Lower leg skin (tissue), 4 donors: ENCODE measurements around the gene MC2R. TPM values are rescaled to one million over a fixed set of nuclear protein-coding genes. Genes with fewer than 3 reads are reported as not detected.
"Not testable (repeated sequence)": the region's sequence is repeated elsewhere in the genome, so short reads cannot be mapped to it uniquely, and the experiment has no call there.

Experiments
- DNase-seq, 2 donors: peaks; one replicate each; pipeline ENCODE4 v3.0.0-alpha.2; 2019; ENCODE audit warnings: low spot score in 2 of 2
- H3K4me3 ChIP-seq: fragments of 200-600 bp; sonication (generic); 2 replicates; pipeline ENCODE4 v1.5.1; 2017; ENCODE audit warnings: mild to moderate bottlenecking, low read depth; ENCODE audit not compliant: poor library complexity, severe bottlenecking
- CTCF ChIP-seq, 3 donors: fragments of 450-650 bp; IDR thresholded peaks; one replicate each; pipeline ENCODE4 v1.5.1; 2016; ENCODE audit warnings: antibody characterized with exemption in 3 of 3, mild to moderate bottlenecking in 3 of 3, moderate library complexity in 2 of 3
- POLR2A ChIP-seq, 2 donors: fragments of 450-650 bp; IDR thresholded peaks; one replicate each; pipeline ENCODE4 v1.6.1; 2016 to 2017; ENCODE audit warnings: antibody characterized with exemption in 2 of 2, mild to moderate bottlenecking in 1 of 2, moderate library complexity in 1 of 2
- WGBS, 2 donors: methylation state at CpG; one replicate each; pipeline ENCODE4 v1.1.5; 2018; 5-methylcytosine and 5-hydroxymethylcytosine counted together
- intact Hi-C: fragments of 100-400 bp; cut with DNase I; formaldehyde crosslinking; loops from one replicate; pipeline ENCODE4 v1.15.0; 2023; ENCODE audit warnings: low total_unique reads
- total RNA-seq, 4 donors: library from RNA; depleted of rRNA; stranded (reverse); fragments of >200 nt; gene quantifications; one replicate each; pipeline ENCODE4 v1.1.0, GENCODE V29; 2016

The MC2R gene
- total RNA-seq, 4 donors from 2014 or later: not detected

DNA sequence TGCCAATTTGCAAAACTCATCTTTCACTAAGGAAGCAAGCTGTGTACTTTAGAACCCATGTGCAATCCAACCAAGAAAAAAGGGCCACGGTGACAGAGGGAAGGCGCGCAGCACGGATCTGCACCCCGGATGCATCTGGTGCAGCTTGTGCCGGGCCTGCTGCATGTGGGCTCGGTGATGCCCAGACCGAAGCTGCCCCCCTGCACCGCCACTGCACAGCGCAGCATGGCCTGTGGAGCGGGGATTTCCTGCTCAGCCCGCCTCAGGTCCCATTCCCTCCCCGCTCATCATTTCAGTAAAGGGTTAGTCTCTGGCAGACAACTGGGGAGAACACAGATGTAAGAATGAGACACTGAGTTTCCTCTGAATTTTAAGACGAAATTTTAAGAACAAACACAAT is 43.0 kb downstream of the MC2R start:
- TF ChIP-seq POLR2A (IDR thresholded peaks at IDR 0.05) (no peak), CTCF (IDR thresholded peaks at IDR 0.05) (no peak)
- no peak for DNase-seq
- intact Hi-C loops: no loop called here
- H3K4me3 ChIP-seq: no peak overlapping the region
- WGBS, 2 donors: 79 to 81% methylated on average over 14 of the region's 14 CpGs

DNA sequence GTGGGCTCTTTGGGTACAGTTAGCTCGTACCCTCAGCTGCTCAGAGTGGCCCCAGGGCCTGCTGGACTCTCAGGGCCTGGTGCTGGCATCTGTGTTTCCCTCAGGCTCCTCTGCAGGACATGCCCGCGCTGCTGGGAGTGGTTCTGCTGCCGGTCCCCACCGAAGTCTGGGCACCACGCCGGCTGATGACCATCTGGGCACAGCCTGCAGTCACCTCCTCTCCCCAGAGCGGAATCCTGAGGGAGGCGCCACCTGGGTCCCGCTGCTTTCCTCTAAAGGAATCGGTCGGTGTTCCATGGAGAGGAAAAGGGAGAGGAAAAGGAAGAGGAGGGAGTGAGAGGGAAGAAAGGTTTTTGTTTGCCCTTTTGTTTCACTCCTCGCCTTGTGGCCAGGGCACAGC is 43.6 kb downstream of the MC2R start:
- DNase-seq: no peak
- TF ChIP-seq CTCF (IDR thresholded peaks at IDR 0.05) (no peak), POLR2A (IDR thresholded peaks at IDR 0.05) (no peak)
- no peak overlapping the region for H3K4me3 ChIP-seq
- intact Hi-C loops: no loop called here
- 37 to 51% methylated on average over 13 of the region's 13 CpGs for WGBS, 2 donors

DNA sequence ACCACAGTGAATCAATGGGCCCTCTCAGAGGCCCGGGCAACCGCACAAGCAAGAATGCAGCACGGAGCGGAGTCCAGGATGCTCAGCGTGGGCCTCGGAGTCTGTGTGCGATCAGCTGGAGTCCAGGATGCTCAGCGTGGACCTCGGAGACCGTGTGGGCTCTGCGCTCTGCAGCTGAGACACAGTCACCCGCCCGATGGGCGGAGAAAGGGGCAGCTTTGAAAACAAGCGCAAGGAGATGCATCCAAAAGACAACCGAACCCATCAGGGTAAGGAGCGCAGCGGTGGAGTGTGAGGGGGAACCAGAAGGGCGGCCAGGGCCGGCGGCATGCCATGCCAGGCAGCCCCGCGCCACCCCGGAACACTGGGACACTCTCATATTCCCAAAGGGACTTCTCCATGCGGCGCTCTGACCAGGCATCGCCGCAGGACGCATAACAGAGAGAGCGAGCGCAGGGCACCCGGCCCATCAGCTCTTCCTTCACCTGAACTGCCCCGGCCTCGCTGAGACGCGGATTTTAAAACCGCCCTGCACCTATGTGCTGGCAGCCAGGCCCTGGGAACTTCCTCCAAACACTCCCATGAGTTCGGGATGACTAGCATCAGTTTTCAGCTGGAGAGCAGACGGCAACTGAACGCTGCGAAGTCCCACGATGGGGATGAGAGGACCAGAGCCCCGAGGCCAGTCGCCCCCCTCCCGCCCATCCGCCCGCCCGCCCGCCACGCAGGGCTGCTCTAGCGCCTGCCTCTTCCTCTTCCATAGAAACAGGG is 46.6 kb downstream of the MC2R start:
- no peak for DNase-seq
- intact Hi-C loops: no loop called here
- H3K4me3 ChIP-seq: no peak overlapping the region
- no peak for TF ChIP-seq POLR2A (IDR thresholded peaks at IDR 0.05)
- TF ChIP-seq CTCF (IDR thresholded peaks at IDR 0.05): no peak
- 4% methylated on average over 51 of the region's 51 CpGs for WGBS, 2 donors

DNA sequence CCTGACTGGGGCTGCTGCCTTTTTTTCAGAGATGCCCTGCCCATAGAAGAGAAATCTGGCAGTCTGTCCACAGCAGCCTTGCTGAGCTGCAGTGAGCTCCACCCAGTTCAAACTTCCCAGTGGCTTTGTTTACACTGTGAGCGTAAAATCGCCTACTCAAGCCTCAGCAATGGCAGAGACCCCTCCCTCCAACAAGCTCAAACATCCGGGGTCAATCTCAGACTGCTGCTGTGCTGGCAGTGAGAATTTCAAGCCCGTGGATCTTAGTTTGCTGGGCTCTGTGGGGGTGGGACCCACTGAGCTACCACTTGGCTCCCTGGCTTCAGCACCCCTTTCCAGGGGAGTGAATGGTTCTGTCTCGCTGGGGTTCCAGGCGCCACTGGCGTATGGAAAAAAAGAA is 52.4 kb downstream of the MC2R start:
- DNase-seq, H3K4me3 ChIP-seq, intact Hi-C loops: not testable (repeated sequence)
- 53 to 55% methylated on average over 7 of the region's 7 CpGs for WGBS, 2 donors

- TF ChIP-seq CTCF (IDR thresholded peaks at IDR 0.05): no peak
- no peak overlapping the region for H3K4me3 ChIP-seq
- intact Hi-C loops: no loop called here
- DNase-seq: no peak
- 89 to 92% methylated on average over 4 of the region's 4 CpGs for WGBS, 2 donors
Observed at GRCh38 chr18:13849791-13850190, 65.5 kb downstream of the MC2R start.

GRCh38 chr18:13836559-13836958 is 78.8 kb downstream of the MC2R start:
- intact Hi-C loops: no loop called here
- TF ChIP-seq POLR2A (IDR thresholded peaks at IDR 0.05) (no peak), CTCF (IDR thresholded peaks at IDR 0.05) (no peak)
- no peak for DNase-seq
- no peak overlapping the region for H3K4me3 ChIP-seq
- 90 to 93% methylated on average over 22 of the region's 22 CpGs for WGBS, 2 donors
